ENCODE data around the gene ASMT. TPM values are rescaled to one million over a fixed set of nuclear protein-coding genes. Genes with fewer than 3 reads are reported as not detected.
"Not testable (repeated sequence)": the region's sequence is repeated elsewhere in the genome, so short reads cannot be mapped to it uniquely, and the experiment has no call there.

Gene ASMT
- total RNA-seq, 2 experiments from 2014 or later, result 0.41 TPM; not detected in 1

DNA sequence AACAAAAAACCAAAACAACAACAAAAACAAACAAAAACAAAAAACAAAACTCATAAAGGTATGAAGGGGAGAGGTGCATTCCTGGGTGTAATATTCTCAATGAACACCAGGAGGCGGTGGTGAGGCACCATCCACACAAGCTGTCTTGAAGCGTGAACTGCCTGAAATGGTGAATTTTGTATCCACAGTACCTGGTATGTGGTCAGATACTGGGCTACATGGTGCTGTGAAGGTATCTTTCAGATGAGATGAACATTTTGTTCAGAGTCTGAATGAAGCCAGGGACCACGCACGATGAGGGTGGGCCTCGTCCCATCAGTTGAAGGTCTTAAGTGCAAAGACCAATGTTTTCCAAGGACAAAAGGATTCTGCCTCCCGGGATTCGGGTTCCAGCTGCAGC, 58.5 kb downstream of the ASMT start:
- ChIA-PET POLR2A (no interaction called here), CTCF (no interaction called here)
- Mint-ChIP-seq H3K27me3 (no peaks in the 10 kb centered on the region), H3K27ac (no peak overlapping the region), H3K36me3 (ENCODE audit: low read depth) (peaks cover 23% of the 10 kb centered on the region), H3K9me3 (no peaks in the 10 kb centered on the region), H3K4me1 (ENCODE audit: low read depth) (peaks cover 5% of the 10 kb centered on the region), H3K4me3 (no peak overlapping the region)
- ATAC-seq (peak; percentile 67), DNase-seq (peak; percentile 59)
- TF ChIP-seq, protein P1, sequence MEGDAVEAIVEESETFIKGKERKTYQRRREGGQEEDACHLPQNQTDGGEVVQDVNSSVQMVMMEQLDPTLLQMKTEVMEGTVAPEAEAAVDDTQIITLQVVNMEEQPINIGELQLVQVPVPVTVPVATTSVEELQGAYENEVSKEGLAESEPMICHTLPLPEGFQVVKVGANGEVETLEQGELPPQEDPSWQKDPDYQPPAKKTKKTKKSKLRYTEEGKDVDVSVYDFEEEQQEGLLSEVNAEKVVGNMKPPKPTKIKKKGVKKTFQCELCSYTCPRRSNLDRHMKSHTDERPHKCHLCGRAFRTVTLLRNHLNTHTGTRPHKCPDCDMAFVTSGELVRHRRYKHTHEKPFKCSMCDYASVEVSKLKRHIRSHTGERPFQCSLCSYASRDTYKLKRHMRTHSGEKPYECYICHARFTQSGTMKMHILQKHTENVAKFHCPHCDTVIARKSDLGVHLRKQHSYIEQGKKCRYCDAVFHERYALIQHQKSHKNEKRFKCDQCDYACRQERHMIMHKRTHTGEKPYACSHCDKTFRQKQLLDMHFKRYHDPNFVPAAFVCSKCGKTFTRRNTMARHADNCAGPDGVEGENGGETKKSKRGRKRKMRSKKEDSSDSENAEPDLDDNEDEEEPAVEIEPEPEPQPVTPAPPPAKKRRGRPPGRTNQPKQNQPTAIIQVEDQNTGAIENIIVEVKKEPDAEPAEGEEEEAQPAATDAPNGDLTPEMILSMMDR (IDR thresholded peaks at IDR 0.05), result peak; percentile 92
- intact Hi-C loops (cut with micrococcal nuclease), result no loop called here

DNA sequence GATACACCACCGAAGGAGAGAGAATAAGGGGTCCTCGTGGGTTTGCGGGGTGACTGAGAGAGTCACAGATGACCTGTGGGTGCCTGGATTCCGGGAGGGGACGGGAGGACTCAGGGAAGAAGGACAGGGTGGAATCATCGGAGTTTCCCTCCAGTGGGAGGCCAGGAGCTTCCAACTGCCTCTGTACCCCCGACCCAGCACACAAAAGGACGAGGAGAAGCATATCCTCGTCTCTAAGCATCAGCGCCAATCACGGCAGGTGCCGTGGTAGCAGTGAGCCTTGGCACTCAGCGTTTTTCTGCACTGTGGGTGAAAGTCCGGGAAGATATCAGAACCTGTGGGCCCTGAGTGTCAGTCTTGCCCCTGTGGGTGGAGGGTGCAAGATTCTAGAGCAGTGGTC, 62.0 kb downstream of the ASMT start:
- TF ChIP-seq, protein P1 (IDR thresholded peaks at IDR 0.05), result no peak
- intact Hi-C loops (cut with micrococcal nuclease), result no loop called here
- CTCF ChIA-PET, result no interaction called here
- H3K4me3 Mint-ChIP-seq, result no peak overlapping the region
- DNase-seq, result no peak
- peaks cover 21% of the 10 kb centered on the region for H3K4me1 Mint-ChIP-seq (ENCODE audit: low read depth)
- no peak overlapping the region for H3K27ac Mint-ChIP-seq
- H3K36me3 Mint-ChIP-seq (ENCODE audit: low read depth), result peaks cover 35% of the 10 kb centered on the region
- H3K9me3 Mint-ChIP-seq, result peaks cover 11% of the 10 kb centered on the region
- H3K27me3 Mint-ChIP-seq, result no peaks in the 10 kb centered on the region
- POLR2A ChIA-PET, result no interaction called here
- ATAC-seq, result no peak

DNA sequence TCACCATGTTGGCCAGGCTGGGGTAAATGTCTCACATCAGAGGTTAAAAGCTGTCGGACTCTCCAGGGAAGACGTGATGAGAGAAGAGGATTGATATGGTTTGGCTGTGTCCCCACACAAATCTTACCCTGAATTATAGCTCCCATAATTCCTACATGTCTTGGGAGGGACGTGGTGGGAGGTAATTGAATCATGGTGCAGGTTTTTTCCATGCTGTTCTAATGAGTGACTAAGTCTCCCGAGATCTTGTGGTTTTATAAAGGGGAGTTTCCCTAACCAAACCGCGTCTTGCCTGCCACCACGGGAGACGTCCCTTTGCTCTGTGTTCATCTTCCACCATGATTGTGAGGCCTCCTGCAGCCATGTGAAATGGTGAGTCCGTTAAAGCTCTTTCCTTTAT, 64.4 kb downstream of the ASMT start:
- TF ChIP-seq, protein P1 (IDR thresholded peaks at IDR 0.05), result no peak
- peaks cover 23% of the 10 kb centered on the region for H3K9me3 Mint-ChIP-seq
- H3K4me3 Mint-ChIP-seq, result peak overlapping the region; percentile 0
- H3K36me3 Mint-ChIP-seq (ENCODE audit: low read depth), result peaks cover 39% of the 10 kb centered on the region
- ATAC-seq (peak; percentile 81), DNase-seq (peak; percentile 63)
- peaks cover 31% of the 10 kb centered on the region for H3K4me1 Mint-ChIP-seq (ENCODE audit: low read depth)
- intact Hi-C loops (cut with micrococcal nuclease), result no loop called here
- peak overlapping the region; percentile 70 for H3K27ac Mint-ChIP-seq
- CTCF ChIA-PET, result no interaction called here
- no peaks in the 10 kb centered on the region for H3K27me3 Mint-ChIP-seq
- POLR2A ChIA-PET, result no interaction called here

DNA sequence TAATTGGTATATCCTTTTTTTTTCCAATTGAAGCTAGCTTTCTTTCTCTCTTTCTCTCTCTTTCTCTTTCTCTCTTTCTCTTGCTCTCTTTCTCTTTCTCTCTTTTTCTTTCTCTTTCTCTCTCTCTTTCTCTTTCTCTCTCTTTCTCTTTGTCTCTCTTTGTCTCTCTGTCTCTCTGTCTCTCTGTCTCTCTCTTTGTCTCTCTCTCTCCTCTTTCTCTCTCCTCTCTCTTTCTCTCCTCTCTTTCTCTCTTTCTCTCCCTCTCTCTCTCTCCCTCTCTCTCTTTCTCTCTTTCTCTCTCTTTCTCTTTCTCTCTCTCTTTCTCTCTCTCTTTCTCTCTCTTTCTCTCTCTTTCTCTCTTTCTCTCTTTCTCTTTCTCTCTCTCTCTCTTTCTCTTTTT, 66.6 kb downstream of the ASMT start:
- peaks cover 33% of the 10 kb centered on the region for H3K4me1 Mint-ChIP-seq (ENCODE audit: low read depth)
- H3K36me3 Mint-ChIP-seq (ENCODE audit: low read depth), result peaks cover 47% of the 10 kb centered on the region
- DNase-seq (no peak), ATAC-seq (no peak)
- POLR2A ChIA-PET, result no interaction called here
- H3K27me3 Mint-ChIP-seq, result no peaks in the 10 kb centered on the region
- CTCF ChIA-PET, result no interaction called here
- TF ChIP-seq, protein P1 (IDR thresholded peaks at IDR 0.05), result no peak
- H3K27ac Mint-ChIP-seq, result peak overlapping the region; percentile 76
- intact Hi-C loops (cut with micrococcal nuclease), result no loop called here
- peaks cover 23% of the 10 kb centered on the region for H3K9me3 Mint-ChIP-seq
- no peak overlapping the region for H3K4me3 Mint-ChIP-seq

DNA sequence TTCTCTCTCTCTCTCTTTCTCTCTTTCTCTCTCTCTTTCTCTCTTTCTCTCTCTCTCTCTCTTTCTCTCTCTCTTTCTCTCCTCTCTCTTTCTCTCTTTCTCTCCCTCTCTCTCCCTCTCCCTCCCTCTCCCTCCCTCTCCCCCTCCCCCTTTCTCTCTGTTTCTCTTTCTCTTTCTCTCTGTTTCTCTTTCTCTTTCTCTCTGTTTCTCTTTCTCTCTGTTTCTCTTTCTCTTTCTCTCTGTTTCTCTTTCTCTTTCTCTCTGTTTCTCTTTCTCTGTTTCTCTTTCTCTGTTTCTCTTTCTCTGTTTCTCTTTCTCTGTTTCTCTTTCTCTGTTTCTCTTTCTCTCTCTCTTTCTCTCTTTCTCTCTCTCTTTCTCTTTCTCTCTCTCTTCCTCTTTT, 67.0 kb downstream of the ASMT start:
- POLR2A ChIA-PET; CTCF ChIA-PET; intact Hi-C loops (cut with micrococcal nuclease); ATAC-seq; DNase-seq; H3K27me3 Mint-ChIP-seq: not testable (repeated sequence)
- TF ChIP-seq, protein P1 (IDR thresholded peaks at IDR 0.05), result peak; percentile 14
- Mint-ChIP-seq H3K27ac (peak overlapping the region; percentile 76), H3K4me3 (peak overlapping the region; percentile 50), H3K4me1 (ENCODE audit: low read depth) (peaks cover 33% of the 10 kb centered on the region), H3K9me3 (peaks cover 23% of the 10 kb centered on the region), H3K36me3 (ENCODE audit: low read depth) (peaks cover 51% of the 10 kb centered on the region)

DNA sequence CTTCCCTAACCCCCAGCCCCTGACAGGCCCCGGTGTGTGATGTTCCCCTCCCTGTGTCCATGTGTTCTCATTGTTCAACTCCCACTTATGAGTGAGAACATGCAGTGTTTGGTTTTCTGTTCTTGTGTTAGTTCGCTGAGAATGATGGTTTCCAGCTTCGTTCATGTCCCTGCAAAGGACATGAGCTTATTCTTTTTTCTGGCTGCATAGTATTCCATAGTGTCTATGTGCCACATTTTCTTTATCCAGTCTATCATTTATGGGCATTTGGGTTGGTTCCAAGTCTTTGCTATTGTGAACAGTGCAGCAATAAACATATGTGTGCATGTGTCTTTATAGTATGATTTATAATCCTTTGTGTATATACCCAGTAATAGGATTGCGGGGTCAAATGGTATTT, 67.6 kb downstream of the ASMT start:
- DNase-seq; ATAC-seq; H3K27me3 Mint-ChIP-seq; intact Hi-C loops (cut with micrococcal nuclease); POLR2A ChIA-PET; CTCF ChIA-PET: not testable (repeated sequence)
- Mint-ChIP-seq H3K4me3 (peak overlapping the region; percentile 50), H3K4me1 (ENCODE audit: low read depth) (peaks cover 33% of the 10 kb centered on the region), H3K36me3 (ENCODE audit: low read depth) (peaks cover 51% of the 10 kb centered on the region), H3K27ac (peak overlapping the region; percentile 76), H3K9me3 (peaks cover 23% of the 10 kb centered on the region)

DNA sequence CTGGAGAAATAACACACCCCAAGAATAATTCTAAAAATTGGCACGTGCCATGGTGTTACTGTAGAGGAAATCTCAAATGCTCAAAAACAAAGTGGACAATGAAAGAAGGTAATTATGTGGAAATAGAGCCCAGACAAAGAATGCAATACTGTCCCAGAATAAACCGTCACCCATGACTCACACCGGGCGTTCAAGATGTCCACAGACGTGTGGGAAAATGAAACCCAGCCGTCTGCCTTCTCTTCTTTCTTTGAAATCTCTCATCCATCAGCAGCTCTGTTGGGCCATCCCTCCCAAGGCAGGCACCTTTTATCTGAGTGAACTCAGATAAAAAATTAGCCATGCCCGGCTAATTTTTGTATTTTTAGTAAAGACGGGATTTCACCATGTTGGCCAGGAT, 70.0 kb downstream of the ASMT start:
- ATAC-seq; CTCF ChIA-PET; DNase-seq; H3K27ac Mint-ChIP-seq; H3K27me3 Mint-ChIP-seq; H3K4me3 Mint-ChIP-seq; intact Hi-C loops (cut with micrococcal nuclease); POLR2A ChIA-PET: not testable (repeated sequence)
- Mint-ChIP-seq H3K9me3 (peaks cover 14% of the 10 kb centered on the region), H3K4me1 (ENCODE audit: low read depth) (peaks cover 19% of the 10 kb centered on the region), H3K36me3 (ENCODE audit: low read depth) (peaks cover 39% of the 10 kb centered on the region)

DNA sequence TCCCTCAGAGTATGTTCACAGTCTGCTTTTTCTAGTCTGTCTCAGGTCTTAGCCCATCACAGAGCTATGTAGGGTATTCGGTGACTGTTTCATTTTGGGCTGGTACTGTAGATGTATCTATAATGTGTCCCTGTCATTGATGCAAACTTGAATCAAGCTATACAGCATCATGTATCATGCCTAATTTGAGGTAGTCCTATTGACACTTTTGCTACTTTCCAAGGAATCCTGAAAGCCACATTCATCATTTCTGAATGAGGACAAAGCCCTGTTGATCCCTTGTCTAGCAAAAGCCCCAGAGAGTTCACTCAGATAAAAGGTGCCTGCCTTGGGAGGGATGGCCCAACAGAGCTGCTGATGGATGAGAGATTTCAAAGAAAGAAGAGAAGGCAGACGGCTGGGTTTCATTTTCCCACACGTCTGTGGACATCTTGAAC, 70.6 kb downstream of the ASMT start:
- ATAC-seq; H3K27ac Mint-ChIP-seq; CTCF ChIA-PET; H3K27me3 Mint-ChIP-seq; intact Hi-C loops (cut with micrococcal nuclease); DNase-seq; H3K4me3 Mint-ChIP-seq; POLR2A ChIA-PET: not testable (repeated sequence)
- H3K4me1 Mint-ChIP-seq (ENCODE audit: low read depth), result peaks cover 22% of the 10 kb centered on the region
- peaks cover 15% of the 10 kb centered on the region for H3K9me3 Mint-ChIP-seq
- H3K36me3 Mint-ChIP-seq (ENCODE audit: low read depth), result peaks cover 36% of the 10 kb centered on the region
